Measurements from ENCODE around the gene MED10.

DNA sequence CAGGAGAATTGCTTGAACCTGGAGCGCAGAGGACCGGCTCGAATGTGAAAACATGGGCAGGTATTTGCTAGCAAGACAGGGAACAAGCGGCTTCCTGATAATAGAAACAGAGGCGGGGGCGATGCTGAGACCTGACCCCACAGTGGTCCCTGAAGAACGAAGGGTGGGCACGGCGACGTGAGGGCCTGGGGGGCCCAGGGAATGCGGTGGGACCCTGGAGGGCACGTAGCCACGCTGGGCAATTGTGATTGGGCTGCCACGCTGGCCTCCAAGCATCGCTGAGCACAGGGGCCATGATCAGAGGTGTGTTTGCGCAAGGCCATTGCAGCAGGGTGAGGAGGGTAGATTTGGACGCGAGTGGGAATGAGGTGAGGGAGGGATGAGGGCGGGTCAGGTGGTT lies 30.7 kb downstream of the MED10 start:
- TF ChIP-seq, protein P1, sequence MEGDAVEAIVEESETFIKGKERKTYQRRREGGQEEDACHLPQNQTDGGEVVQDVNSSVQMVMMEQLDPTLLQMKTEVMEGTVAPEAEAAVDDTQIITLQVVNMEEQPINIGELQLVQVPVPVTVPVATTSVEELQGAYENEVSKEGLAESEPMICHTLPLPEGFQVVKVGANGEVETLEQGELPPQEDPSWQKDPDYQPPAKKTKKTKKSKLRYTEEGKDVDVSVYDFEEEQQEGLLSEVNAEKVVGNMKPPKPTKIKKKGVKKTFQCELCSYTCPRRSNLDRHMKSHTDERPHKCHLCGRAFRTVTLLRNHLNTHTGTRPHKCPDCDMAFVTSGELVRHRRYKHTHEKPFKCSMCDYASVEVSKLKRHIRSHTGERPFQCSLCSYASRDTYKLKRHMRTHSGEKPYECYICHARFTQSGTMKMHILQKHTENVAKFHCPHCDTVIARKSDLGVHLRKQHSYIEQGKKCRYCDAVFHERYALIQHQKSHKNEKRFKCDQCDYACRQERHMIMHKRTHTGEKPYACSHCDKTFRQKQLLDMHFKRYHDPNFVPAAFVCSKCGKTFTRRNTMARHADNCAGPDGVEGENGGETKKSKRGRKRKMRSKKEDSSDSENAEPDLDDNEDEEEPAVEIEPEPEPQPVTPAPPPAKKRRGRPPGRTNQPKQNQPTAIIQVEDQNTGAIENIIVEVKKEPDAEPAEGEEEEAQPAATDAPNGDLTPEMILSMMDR (conservative IDR thresholded peaks at IDR 0.05) = no peak
- TF ChIP-seq ZFX (IDR thresholded peaks at IDR 0.05) = no peak
